WTC11 (cell line): Measurements from ENCODE around the gene TSPAN7.

Experiments used
- CBFB ChIP-seq: sonication (generic); formaldehyde crosslinking; IDR thresholded peaks from 2 replicates; pipeline ENCODE4 v1.8.1; 2022; ENCODE audit warnings: mild to moderate bottlenecking, low read depth, missing genetic modification reagents
- NFE2L1 ChIP-seq: sonication (generic); formaldehyde crosslinking; IDR thresholded peaks from 2 replicates; pipeline ENCODE4 v1.8.1; 2023; ENCODE audit warnings: missing genetic modification reagents
- NFYB ChIP-seq: sonication (generic); formaldehyde crosslinking; conservative IDR thresholded peaks from 2 replicates; pipeline ENCODE4 v1.8.0; 2022; ENCODE audit warnings: low read depth, missing genetic modification reagents
- PRRX2 ChIP-seq: fragments of 250-450 bp; sonication (Bioruptor Pico); IDR thresholded peaks from 2 replicates; pipeline ENCODE4 v1.8.0; 2021; ENCODE audit warnings: mild to moderate bottlenecking
- SP1 ChIP-seq: sonication (generic); formaldehyde crosslinking; conservative IDR thresholded peaks from 2 replicates; pipeline ENCODE4 v1.8.1; 2022; ENCODE audit warnings: missing genetic modification reagents
- TEAD4 ChIP-seq: sonication (generic); formaldehyde crosslinking; IDR thresholded peaks from 2 replicates; pipeline ENCODE4 v1.8.0; 2022; ENCODE audit warnings: mild to moderate bottlenecking, missing genetic modification reagents
- TP53 ChIP-seq: sonication (generic); formaldehyde crosslinking; IDR thresholded peaks from 2 replicates; pipeline ENCODE4 v1.8.1; 2023; ENCODE audit warnings: mild to moderate bottlenecking, missing genetic modification reagents
- TF ChIP-seq, protein P1 (sequence below): fragments of 200-600 bp; IDR thresholded peaks from 2 replicates; pipeline ENCODE4 v1.8.0; 2022; ENCODE audit warnings: antibody characterized with exemption
- TF ChIP-seq, protein P2 (sequence below): sonication (generic); formaldehyde crosslinking; IDR thresholded peaks from 2 replicates; pipeline ENCODE4 v1.8.0; 2022; ENCODE audit warnings: mild to moderate bottlenecking, missing genetic modification reagents
- TF ChIP-seq, protein P3 (sequence below): sonication (generic); formaldehyde crosslinking; IDR thresholded peaks from 2 replicates; pipeline ENCODE4 v1.8.1; 2022; ENCODE audit warnings: mild to moderate bottlenecking, moderate library complexity, missing genetic modification reagents
- TF ChIP-seq, protein P4 (sequence below): sonication (generic); formaldehyde crosslinking; IDR thresholded peaks from 2 replicates; pipeline ENCODE4 v1.8.1; 2022; ENCODE audit warnings: missing genetic modification reagents, borderline replicate concordance

DNA sequence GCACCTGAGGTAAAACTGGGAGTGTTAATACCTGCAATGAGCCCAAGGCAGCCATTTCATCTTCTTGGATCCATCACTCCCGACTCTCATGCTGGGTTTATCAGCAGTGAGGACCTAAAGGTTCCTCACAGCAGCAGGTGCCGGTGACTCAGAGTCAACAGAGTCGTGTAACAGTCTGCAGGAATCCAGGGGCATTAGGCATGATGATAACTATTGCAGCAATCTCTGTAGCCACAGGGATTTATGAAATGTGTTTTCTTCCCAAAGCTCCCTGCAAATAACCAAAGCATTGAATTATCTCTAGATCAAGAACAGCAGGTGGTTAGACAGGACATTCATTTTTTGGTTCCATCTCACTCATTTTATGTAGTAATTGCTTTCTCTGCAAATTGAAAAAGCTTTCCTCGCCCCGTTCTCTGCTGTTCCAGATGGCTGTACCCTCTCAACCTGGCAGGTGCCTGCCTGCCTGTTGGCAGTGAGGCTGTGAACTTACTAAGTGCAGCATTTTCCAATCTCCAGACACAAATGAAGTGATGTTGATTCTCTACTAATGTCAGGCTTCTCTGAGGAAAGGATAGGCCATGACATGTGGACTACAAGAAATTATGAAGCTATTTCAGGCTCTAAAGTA, 48.1 kb upstream of the TSPAN7 start:
- TF ChIP-seq, protein P1, sequence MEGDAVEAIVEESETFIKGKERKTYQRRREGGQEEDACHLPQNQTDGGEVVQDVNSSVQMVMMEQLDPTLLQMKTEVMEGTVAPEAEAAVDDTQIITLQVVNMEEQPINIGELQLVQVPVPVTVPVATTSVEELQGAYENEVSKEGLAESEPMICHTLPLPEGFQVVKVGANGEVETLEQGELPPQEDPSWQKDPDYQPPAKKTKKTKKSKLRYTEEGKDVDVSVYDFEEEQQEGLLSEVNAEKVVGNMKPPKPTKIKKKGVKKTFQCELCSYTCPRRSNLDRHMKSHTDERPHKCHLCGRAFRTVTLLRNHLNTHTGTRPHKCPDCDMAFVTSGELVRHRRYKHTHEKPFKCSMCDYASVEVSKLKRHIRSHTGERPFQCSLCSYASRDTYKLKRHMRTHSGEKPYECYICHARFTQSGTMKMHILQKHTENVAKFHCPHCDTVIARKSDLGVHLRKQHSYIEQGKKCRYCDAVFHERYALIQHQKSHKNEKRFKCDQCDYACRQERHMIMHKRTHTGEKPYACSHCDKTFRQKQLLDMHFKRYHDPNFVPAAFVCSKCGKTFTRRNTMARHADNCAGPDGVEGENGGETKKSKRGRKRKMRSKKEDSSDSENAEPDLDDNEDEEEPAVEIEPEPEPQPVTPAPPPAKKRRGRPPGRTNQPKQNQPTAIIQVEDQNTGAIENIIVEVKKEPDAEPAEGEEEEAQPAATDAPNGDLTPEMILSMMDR, result no peak
- TF ChIP-seq TEAD4, result no peak
- TF ChIP-seq, protein P2, sequence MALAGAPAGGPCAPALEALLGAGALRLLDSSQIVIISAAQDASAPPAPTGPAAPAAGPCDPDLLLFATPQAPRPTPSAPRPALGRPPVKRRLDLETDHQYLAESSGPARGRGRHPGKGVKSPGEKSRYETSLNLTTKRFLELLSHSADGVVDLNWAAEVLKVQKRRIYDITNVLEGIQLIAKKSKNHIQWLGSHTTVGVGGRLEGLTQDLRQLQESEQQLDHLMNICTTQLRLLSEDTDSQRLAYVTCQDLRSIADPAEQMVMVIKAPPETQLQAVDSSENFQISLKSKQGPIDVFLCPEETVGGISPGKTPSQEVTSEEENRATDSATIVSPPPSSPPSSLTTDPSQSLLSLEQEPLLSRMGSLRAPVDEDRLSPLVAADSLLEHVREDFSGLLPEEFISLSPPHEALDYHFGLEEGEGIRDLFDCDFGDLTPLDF (CRISPR knock-in tag), result no peak
- no peak for TF ChIP-seq PRRX2 (CRISPR knock-in tag)
- no peak for TF ChIP-seq SP1
- TF ChIP-seq, protein P3, sequence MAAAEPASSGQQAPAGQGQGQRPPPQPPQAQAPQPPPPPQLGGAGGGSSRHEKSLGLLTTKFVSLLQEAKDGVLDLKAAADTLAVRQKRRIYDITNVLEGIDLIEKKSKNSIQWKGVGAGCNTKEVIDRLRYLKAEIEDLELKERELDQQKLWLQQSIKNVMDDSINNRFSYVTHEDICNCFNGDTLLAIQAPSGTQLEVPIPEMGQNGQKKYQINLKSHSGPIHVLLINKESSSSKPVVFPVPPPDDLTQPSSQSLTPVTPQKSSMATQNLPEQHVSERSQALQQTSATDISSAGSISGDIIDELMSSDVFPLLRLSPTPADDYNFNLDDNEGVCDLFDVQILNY (CRISPR knock-in tag), result no peak
- no peak for TF ChIP-seq TP53
- no peak for TF ChIP-seq NFYB (CRISPR knock-in tag)
- TF ChIP-seq, protein P4, sequence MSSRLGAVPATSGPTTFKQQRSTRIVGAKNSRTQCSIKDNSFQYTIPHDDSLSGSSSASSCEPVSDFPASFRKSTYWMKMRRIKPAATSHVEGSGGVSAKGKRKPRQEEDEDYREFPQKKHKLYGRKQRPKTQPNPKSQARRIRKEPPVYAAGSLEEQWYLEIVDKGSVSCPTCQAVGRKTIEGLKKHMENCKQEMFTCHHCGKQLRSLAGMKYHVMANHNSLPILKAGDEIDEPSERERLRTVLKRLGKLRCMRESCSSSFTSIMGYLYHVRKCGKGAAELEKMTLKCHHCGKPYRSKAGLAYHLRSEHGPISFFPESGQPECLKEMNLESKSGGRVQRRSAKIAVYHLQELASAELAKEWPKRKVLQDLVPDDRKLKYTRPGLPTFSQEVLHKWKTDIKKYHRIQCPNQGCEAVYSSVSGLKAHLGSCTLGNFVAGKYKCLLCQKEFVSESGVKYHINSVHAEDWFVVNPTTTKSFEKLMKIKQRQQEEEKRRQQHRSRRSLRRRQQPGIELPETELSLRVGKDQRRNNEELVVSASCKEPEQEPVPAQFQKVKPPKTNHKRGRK, result no peak
- no peak for TF ChIP-seq CBFB (CRISPR knock-in tag)
- TF ChIP-seq NFE2L1 (CRISPR knock-in tag), result no peak
